H9 (cell line): ENCODE data around the gene KRT9. TPM values are rescaled to one million over a fixed set of nuclear protein-coding genes. Genes with fewer than 3 reads are reported as not detected.

Source experiments
- DNase-seq: peaks from one replicate; pipeline ENCODE4 v3.0.0-alpha.2; 2017
- H2AFZ ChIP-seq: one replicate; pipeline ENCODE4 v1.6.1; 2013; ENCODE audit warnings: mild to moderate bottlenecking, low read length, control low read depth, moderate library complexity
- H2AK5ac ChIP-seq: 2 replicates; pipeline ENCODE4 v1.6.1; 2013; ENCODE audit warnings: low read length, control low read depth, mixed read lengths; ENCODE audit not compliant: insufficient read length
- H2BK120ac ChIP-seq: one replicate; pipeline ENCODE4 v1.6.1; 2013; ENCODE audit warnings: low read depth, mild to moderate bottlenecking, low read length, control low read depth, inconsistent platforms; ENCODE audit not compliant: poor library complexity, severe bottlenecking
- H2BK12ac ChIP-seq: 2 replicates; pipeline ENCODE4 v1.6.1; 2013; ENCODE audit warnings: low read length, control low read depth, mixed read lengths, low read depth; ENCODE audit not compliant: insufficient read length
- H2BK15ac ChIP-seq: 2 replicates; pipeline ENCODE4 v1.6.1; 2013; ENCODE audit warnings: low read depth, low read length, control low read depth
- H2BK20ac ChIP-seq: one replicate; pipeline ENCODE4 v1.6.1; 2013; ENCODE audit warnings: low read depth, mild to moderate bottlenecking, low read length, control low read depth, inconsistent platforms; ENCODE audit not compliant: poor library complexity, severe bottlenecking
- H2BK5ac ChIP-seq: 2 replicates; pipeline ENCODE4 v1.6.1; 2013; ENCODE audit warnings: low read length, control low read depth, mixed read lengths; ENCODE audit not compliant: insufficient read length
- H3K14ac ChIP-seq: 2 replicates; pipeline ENCODE4 v1.6.1; 2013; ENCODE audit warnings: low read length, control low read depth; ENCODE audit not compliant: insufficient read depth
- H3K18ac ChIP-seq: 2 replicates; pipeline ENCODE4 v1.6.1; 2013; ENCODE audit warnings: low read depth, mild to moderate bottlenecking, mixed read lengths, low read length, control low read depth; ENCODE audit not compliant: insufficient read length
- H3K23ac ChIP-seq: 2 replicates; pipeline ENCODE4 v1.6.1; 2013; ENCODE audit warnings: low read length, control low read depth, mixed read lengths, low read depth; ENCODE audit not compliant: insufficient read length
- H3K23me2 ChIP-seq: 2 replicates; pipeline ENCODE4 v1.6.1; 2013; ENCODE audit warnings: low read depth, mild to moderate bottlenecking, mixed read lengths, low read length, control low read depth; ENCODE audit not compliant: insufficient read length, poor library complexity, severe bottlenecking
- H3K27ac ChIP-seq: 2 replicates; pipeline ENCODE4 v1.5.1; 2013; ENCODE audit warnings: low read length, control low read depth, mixed read lengths, low read depth; ENCODE audit not compliant: insufficient read length
- H3K27me3 ChIP-seq: 2 replicates; pipeline ENCODE4 v1.6.1; 2013; ENCODE audit warnings: low read length, control low read depth, inconsistent platforms; ENCODE audit not compliant: insufficient read depth
- H3K4ac ChIP-seq: 2 replicates; pipeline ENCODE4 v1.6.1; 2013; ENCODE audit warnings: low read depth, mild to moderate bottlenecking, control low read depth, inconsistent platforms, low read length, moderate library complexity
- H3K4me1 ChIP-seq: 2 replicates; pipeline ENCODE4 v1.6.1; 2013; ENCODE audit warnings: low read length, control low read depth, inconsistent platforms; ENCODE audit not compliant: insufficient read depth
- H3K4me2 ChIP-seq: 2 replicates; pipeline ENCODE4 v1.6.1; 2013; ENCODE audit warnings: low read length, control low read depth, mixed read lengths; ENCODE audit not compliant: insufficient read length, insufficient read depth
- H3K56ac ChIP-seq: 2 replicates; pipeline ENCODE4 v1.6.1; 2013; ENCODE audit warnings: low read depth, mild to moderate bottlenecking, mixed read lengths, low read length, control low read depth; ENCODE audit not compliant: insufficient read length
- H3K79me1 ChIP-seq: 2 replicates; pipeline ENCODE4 v1.6.1; 2013; ENCODE audit warnings: low read depth, mild to moderate bottlenecking, moderate library complexity, low read length, control low read depth, inconsistent platforms; ENCODE audit not compliant: insufficient read depth, poor library complexity, severe bottlenecking
- H3K79me2 ChIP-seq: 2 replicates; pipeline ENCODE4 v1.6.1; 2013; ENCODE audit warnings: low read length, control low read depth, inconsistent platforms; ENCODE audit not compliant: insufficient read depth
- H3K9ac ChIP-seq: 2 replicates; pipeline ENCODE4 v1.6.1; 2013; ENCODE audit warnings: low read length, control low read depth, mixed read lengths; ENCODE audit not compliant: insufficient read length; ENCODE audit errors: extremely low read depth
- H3K9me3 ChIP-seq: one replicate; pipeline ENCODE4 v1.6.1; 2013; ENCODE audit warnings: low read depth, low read length, inconsistent platforms; ENCODE audit not compliant: control insufficient read depth
- H3T11ph ChIP-seq: one replicate; pipeline ENCODE4 v1.6.1; 2013; ENCODE audit warnings: mild to moderate bottlenecking, low read length, control low read depth, inconsistent platforms
- H4K20me1 ChIP-seq: one replicate; pipeline ENCODE4 v1.6.1; 2013; ENCODE audit not compliant: control insufficient read depth, insufficient read length, insufficient read depth
- H4K5ac ChIP-seq: 2 replicates; pipeline ENCODE4 v1.6.1; 2013; ENCODE audit warnings: low read depth, mild to moderate bottlenecking, mixed read lengths, low read length, control low read depth; ENCODE audit not compliant: insufficient read length
- H4K8ac ChIP-seq: replicated peaks from 2 replicates; pipeline ENCODE4 v1.6.1; 2013; ENCODE audit warnings: low read length, control low read depth, mixed read lengths, low read depth; ENCODE audit not compliant: insufficient read length
- H4K91ac ChIP-seq: 2 replicates; pipeline ENCODE4 v1.6.1; 2013; ENCODE audit warnings: low read depth, mild to moderate bottlenecking, moderate library complexity, mixed read lengths, low read length, control low read depth; ENCODE audit not compliant: insufficient read length
- H3K27ac Mint-ChIP-seq, 3 experiments: 2 replicates in 2 of 3; 3 replicates in 1 of 3; pipeline ENCODE4 v1.8.0; 2020 to 2021; ENCODE audit warnings: mixed read lengths in 3 of 3, mild to moderate bottlenecking in 1 of 3, moderate library complexity in 1 of 3
- H3K27me3 Mint-ChIP-seq: 2 replicates; pipeline ENCODE4 v1.8.0; 2021; ENCODE audit warnings: low read depth, mild to moderate bottlenecking, moderate library complexity, mixed read lengths
- H3K36me3 Mint-ChIP-seq, 3 experiments: 2 replicates in 2 of 3; 3 replicates in 1 of 3; pipeline ENCODE4 v1.8.0; 2020 to 2021; ENCODE audit warnings: low read depth in 3 of 3, mixed read lengths in 3 of 3; ENCODE audit not compliant: insufficient read depth in 1 of 3
- H3K4me1 Mint-ChIP-seq, 2 experiments: 2 replicates each; pipeline ENCODE4 v1.8.0; 2020; ENCODE audit warnings: mixed read lengths in 2 of 2
- H3K4me3 Mint-ChIP-seq, 2 experiments: 2 replicates in 1 of 2; 3 replicates in 1 of 2; pipeline ENCODE4 v1.8.0; 2020 to 2021; ENCODE audit warnings: mild to moderate bottlenecking in 2 of 2, mixed read lengths in 2 of 2, moderate library complexity in 1 of 2
- H3K9me3 Mint-ChIP-seq, 2 experiments: 2 replicates in 1 of 2; 3 replicates in 1 of 2; pipeline ENCODE4 v1.8.0; 2020; ENCODE audit warnings: mild to moderate bottlenecking in 2 of 2, mixed read lengths in 2 of 2, moderate library complexity in 1 of 2
- CTCF ChIP-seq: fragments of 200-600 bp; sonication (generic); conservative IDR thresholded peaks from 3 replicates; pipeline ENCODE4 v1.8.0; 2021; ENCODE audit warnings: antibody characterized with exemption, mild to moderate bottlenecking
- WGBS: extraction: QIAGEN DNeasy Blood & Tissue Kit; methylation state at CpG from one replicate; pipeline ENCODE4 v1.1.7; 2013; ENCODE audit warnings: missing lambda C conversion rate, low lambda C conversion rate, mixed read lengths; ENCODE audit not compliant: insufficient read length; ENCODE audit errors: extremely low coverage; 5-methylcytosine and 5-hydroxymethylcytosine counted together
- total RNA-seq: library from RNA; stranded (reverse); gene quantifications from 2 replicates; pipeline ENCODE4 v1.2.1, GENCODE V29; 2021

KRT9 gene
- total RNA-seq, 1 experiment from 2014 or later = not detected

GRCh38 chr17:41522301-41523224 lies 49.3 kb downstream of the KRT9 start:
- Mint-ChIP-seq H3K27ac (peak overlapping the region in 2 of 3 experiments; percentile 83 to 89; a peak in 3 of 7 replicates), H3K9me3 (no peaks in the 10 kb centered on the region), H3K4me3 (no peak overlapping the region), H3K4me1 (peaks cover 33 to 44% of the 10 kb centered on the region in 2 experiments), H3K27me3 (no peaks in the 10 kb centered on the region; the same call in 1 of the 2 replicates), H3K36me3 (peaks cover 25 to 43% (median 37%) of the 10 kb centered on the region in 3 experiments; a peak in 6 of 7 replicates)
- H3K4me2 ChIP-seq = no peak overlapping the region
- H3T11ph ChIP-seq = no peak overlapping the region
- H2BK20ac ChIP-seq = no peak overlapping the region
- H2BK12ac ChIP-seq = no peak overlapping the region
- H2AK5ac ChIP-seq = no peak overlapping the region
- no peak overlapping the region for H3K18ac ChIP-seq
- H2AFZ ChIP-seq = no peak overlapping the region
- no peak overlapping the region for H2BK15ac ChIP-seq
- H3K56ac ChIP-seq = no peak overlapping the region
- no peak overlapping the region for H4K5ac ChIP-seq
- H2BK5ac ChIP-seq = no peak overlapping the region
- no peaks in the 10 kb centered on the region for H4K20me1 ChIP-seq
- no peak overlapping the region for H3K4ac ChIP-seq
- peaks cover 4% of the 10 kb centered on the region; the same call in 1 of the 2 replicates for H3K79me2 ChIP-seq
- H3K27me3 ChIP-seq = no peaks in the 10 kb centered on the region
- no peak for TF ChIP-seq CTCF
- H4K8ac ChIP-seq = no peak overlapping the region
- no peak overlapping the region for H3K14ac ChIP-seq
- H3K27ac ChIP-seq = no peak overlapping the region
- H3K79me1 ChIP-seq = no peaks in the 10 kb centered on the region
- H3K23me2 ChIP-seq = peaks cover 7% of the 10 kb centered on the region
- no peak overlapping the region for H4K91ac ChIP-seq
- H3K23ac ChIP-seq = no peak overlapping the region
- H2BK120ac ChIP-seq = no peak overlapping the region
- H3K9ac ChIP-seq = no peak overlapping the region
- DNase-seq = no peak
- H3K9me3 ChIP-seq = no peaks in the 10 kb centered on the region
- H3K4me1 ChIP-seq = no peaks in the 10 kb centered on the region; the same call in 1 of the 2 replicates
- WGBS = no CpG with 5 or more reads among the region's 12 CpGs
